ENCODE results near the gene ABCF1.

The ABCF1 gene

GRCh38 chr6:30601815-30602641 is 30.8 kb downstream of the ABCF1 start:
- no peak for DNase-seq (ENCODE audit: low spot score)

GRCh38 chr6:30603961-30604360 is 32.7 kb downstream of the ABCF1 start:
- DNase-seq (ENCODE audit: low spot score), result no peak

- DNase-seq (ENCODE audit: low spot score), result no peak
Measured at GRCh38 chr6:30610065-30610464, 38.8 kb downstream of the ABCF1 start.

DNA sequence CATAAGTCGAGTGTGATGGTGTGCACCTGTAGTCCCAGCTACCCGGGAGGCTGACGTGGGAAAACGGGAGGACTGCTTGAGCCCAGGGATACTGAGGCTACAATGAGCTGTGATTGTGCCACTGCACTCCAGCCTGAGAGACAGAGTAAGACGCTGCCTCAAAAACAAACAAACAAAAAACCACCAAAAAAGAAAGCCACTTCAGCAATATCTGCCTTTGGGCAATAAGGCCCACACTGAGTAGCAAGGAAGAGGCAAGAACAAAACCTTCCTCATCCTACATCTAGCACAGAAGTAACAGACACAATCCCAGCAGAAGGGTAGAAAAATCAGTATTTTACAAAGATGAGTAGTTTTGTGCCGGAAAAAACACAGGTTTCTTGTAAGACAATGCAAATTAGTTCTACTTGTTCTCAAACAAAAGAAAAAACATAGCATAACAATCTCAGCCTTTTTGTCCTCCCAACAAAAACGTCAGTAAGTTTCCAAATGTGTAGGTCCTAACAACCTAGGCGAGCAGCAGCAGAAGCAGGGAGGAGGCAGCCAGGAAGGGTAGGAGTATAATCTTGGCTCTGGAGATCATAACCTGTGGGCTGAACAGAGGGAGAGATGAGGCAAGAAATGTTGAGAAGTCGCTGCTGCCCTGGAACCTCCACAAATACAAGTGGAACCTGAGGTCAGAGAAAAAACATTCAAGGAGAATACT is 40.1 kb downstream of the ABCF1 start:
- no peak for DNase-seq (ENCODE audit: low spot score)

GRCh38 chr6:30611856-30612194 is 40.6 kb downstream of the ABCF1 start:
- DNase-seq (ENCODE audit: low spot score), result no peak

- DNase-seq (ENCODE audit: low spot score), result no peak
Measured at GRCh38 chr6:30612213-30612612, 41.0 kb downstream of the ABCF1 start.

- no peak for DNase-seq (ENCODE audit: low spot score)
Measured at GRCh38 chr6:30612687-30613248, 41.5 kb downstream of the ABCF1 start.

GRCh38 chr6:30613251-30614043 is 42.2 kb downstream of the ABCF1 start:
- no peak for DNase-seq (ENCODE audit: low spot score)

DNA sequence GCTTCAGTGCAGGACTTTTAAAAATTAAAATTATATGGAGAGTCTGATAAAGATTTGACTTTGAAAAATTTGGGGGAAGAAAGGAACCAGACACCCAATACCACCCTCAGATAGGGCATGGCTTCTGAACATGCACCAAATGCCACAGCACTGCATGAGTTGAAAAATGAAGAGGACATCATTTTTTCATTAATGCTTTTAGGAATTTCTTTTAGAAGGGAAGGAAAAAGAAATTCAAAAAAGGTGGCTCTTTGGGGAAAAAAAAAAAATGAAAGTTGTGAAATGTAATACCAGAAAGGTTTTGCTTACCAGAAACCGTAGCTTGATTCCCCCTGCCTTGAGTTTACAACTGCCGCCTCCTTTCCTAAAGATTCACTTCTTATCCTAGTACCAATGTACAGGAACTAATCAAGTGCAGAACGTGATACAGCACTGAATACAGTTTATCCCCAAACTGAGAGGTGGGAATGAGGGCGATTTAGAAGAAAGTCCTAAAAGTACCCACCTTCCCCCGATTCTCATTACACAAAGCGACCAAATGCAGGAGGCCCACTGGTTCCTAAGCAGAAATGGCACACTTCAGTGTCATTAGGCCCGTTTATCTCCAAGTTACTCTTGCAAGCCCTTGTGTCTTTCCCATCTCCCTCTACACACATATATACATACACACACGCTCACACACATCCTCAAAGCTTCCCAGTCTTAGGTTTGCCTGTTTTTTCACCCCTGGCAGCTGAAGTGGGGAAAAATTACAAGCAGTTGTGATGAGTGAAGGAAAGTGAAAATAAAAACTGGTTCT is 43.0 kb downstream of the ABCF1 start:
- no peak for DNase-seq (ENCODE audit: low spot score)

GRCh38 chr6:30614843-30615218 is 43.6 kb downstream of the ABCF1 start:
- peak; percentile 98 for DNase-seq (ENCODE audit: low spot score)

- DNase-seq (ENCODE audit: low spot score), result peak; percentile 84
Measured at GRCh38 chr6:30615219-30615957, 44.1 kb downstream of the ABCF1 start.

GRCh38 chr6:30615958-30616810 is 44.9 kb downstream of the ABCF1 start:
- peak; percentile 84 for DNase-seq (ENCODE audit: low spot score)

DNA sequence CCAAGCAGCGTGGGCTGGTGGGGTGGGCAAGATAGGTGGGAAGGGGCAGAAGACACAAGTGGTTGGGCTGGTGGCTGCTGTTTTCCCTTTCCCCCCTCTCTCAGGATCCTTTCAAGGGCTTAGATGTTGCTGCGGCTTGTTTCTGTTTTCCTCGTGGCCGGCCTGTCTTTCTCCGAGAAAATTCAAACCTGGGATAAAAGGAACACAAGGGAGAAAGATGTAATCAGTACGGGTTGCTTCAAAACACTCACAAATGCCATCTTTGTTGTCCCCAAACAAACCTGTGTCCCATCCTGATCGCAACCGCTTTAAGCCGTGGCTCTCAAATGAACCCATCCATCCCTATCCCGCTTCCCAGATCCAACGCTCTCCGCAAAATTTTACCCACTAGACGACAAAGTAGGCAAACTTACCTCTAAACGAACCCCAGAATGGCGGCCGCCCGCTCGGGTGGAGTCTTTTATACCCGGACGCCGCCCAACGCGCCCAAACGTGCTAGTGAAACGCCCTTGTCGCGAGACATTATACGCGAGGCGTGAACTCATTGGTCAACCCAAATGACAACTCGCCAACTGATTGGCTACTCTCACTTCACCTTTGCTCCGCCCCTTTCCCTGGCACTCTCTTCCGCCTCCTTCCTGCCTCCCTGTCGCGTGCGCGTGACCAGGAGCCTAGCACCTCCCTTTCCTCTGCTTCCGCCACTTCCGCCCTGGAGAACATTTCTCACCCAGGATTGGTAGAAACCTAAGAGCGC is 45.7 kb downstream of the ABCF1 start, which contains the start of gene PPP1R10:
PPP1R10 (minus strand) TSS at position 433 of the 754 bp plus-strand sequence. CDS start 7,299 bp downstream, outside the sequence.
- DNase-seq (ENCODE audit: low spot score), result peak; percentile 100

GRCh38 chr6:30617565-30618269 is 46.5 kb downstream of the ABCF1 start, which contains the start of gene MRPS18B:
Gene MRPS18B, plus strand, starts transcription at chr6:30617840. Its CDS starts 26 bp downstream, at chr6:30617866.
- peak; percentile 98 for DNase-seq (ENCODE audit: low spot score)

DNA sequence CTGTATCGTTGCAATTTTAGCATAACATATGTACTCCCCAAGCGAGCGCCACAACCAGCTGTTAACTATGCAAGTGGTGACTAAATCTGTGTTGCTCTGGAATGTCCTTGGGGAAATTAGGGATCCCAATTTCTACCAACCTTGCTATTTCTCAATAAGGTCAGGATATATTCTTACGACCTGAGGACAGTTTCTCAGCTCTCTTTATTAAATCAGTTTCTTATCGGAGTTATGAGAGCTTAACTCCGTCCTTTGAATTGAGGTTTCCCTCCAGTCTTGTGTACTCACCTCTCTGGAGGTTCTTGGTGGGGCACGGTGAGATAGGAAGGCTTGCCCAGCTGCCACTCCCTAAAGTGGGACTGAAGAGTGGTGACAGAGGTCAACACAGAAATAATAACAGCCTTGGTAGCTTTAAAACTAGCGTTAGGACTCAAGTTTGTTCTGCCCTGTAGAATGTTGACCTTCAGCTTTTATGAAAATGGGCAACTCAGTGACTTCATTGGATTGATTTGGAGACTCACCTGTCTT is 47.1 kb downstream of the ABCF1 start:
- DNase-seq (ENCODE audit: low spot score), result peak; percentile 53

DNA sequence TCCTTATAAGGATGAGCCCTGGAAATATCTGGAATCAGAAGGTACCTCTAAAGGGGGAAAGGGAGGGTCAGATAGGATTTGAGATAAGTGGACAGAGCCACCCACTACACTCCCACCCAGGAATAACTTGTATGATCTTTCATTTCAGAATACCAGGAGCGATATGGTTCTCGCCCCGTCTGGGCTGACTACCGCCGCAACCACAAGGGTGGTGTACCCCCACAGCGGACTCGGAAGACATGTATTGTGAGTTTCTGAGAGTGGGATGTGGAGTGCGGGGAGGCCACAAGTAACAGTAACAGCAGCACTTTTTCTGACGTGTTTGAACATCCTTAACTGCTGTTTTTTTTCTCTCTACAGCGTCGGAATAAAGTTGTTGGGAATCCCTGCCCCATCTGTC is 48.3 kb downstream of the ABCF1 start:
- DNase-seq (ENCODE audit: low spot score), result no peak

DNA sequence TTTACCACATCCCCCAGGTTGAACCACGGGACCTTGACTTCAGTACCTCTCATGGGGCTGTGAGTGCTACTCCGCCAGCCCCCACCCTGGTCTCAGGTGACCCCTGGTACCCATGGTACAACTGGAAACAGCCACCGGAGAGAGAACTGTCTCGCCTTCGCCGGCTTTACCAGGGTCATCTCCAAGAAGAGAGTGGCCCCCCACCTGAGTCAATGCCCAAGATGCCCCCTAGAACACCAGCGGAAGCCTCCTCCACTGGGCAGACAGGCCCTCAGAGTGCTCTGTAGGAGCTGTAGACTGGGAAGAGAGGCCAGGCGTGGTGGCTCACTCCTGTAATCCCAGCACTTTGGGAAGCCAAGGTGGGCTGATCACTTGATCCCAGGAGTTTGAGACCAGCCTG is 54.3 kb downstream of the ABCF1 start:
- no peak for DNase-seq (ENCODE audit: low spot score)

All from NAMALWA (cell line).